ENCODE results near the gene TMEM87A. TPM values are rescaled to one million over a fixed set of nuclear protein-coding genes. Genes with fewer than 3 reads are reported as not detected.

The TMEM87A gene
- total and polyA plus RNA-seq, 7 donors: 16.4 to 30.9 (median 22.0) TPM

GRCh38 chr15:42163947-42164550, 109.2 kb downstream of the TMEM87A start:
- no peak for TF ChIP-seq CTCF (IDR thresholded peaks at IDR 0.05)
- Histone ChIP-seq H3K9me3 (no peaks in the 10 kb centered on the region), H3K4me1 (peaks cover 4% of the 10 kb centered on the region), H3K36me3 (ENCODE audit: insufficient read depth in 1 of 2, low read depth in 1 of 2) (peaks cover 5 to 99% of the 10 kb centered on the region in 2 donors), H3K4me3 (no peak overlapping the region), H3K27me3 (ENCODE audit: insufficient read depth in 3 of 3, low read length in 2 of 3) (no peaks in the 10 kb centered on the region), H3K27ac (no peak overlapping the region)
- WGBS, 3 donors: 73 to 80% (median 75%) methylated on average over 4 of the region's 4 CpGs
- intact Hi-C loops (cut with DNase I): no loop called here
- ATAC-seq (no peak), DNase-seq (no peak)

- DNase-seq (no peak), ATAC-seq (no peak)
- Histone ChIP-seq H3K27ac (no peak overlapping the region), H3K27me3 (ENCODE audit: insufficient read depth in 3 of 3, low read length in 2 of 3) (no peaks in the 10 kb centered on the region), H3K36me3 (ENCODE audit: insufficient read depth in 1 of 2, low read depth in 1 of 2) (peaks cover 5 to 96% of the 10 kb centered on the region in 2 donors), H3K4me3 (no peak overlapping the region), H3K9me3 (no peaks in the 10 kb centered on the region), H3K4me1 (peaks cover 11% of the 10 kb centered on the region)
- 90 to 91% (median 91%) methylated on average over 9 of the region's 9 CpGs for WGBS, 3 donors
- TF ChIP-seq CTCF (IDR thresholded peaks at IDR 0.05): no peak
- intact Hi-C loops (cut with DNase I): no loop called here
Measured at GRCh38 chr15:42163291-42163690, 109.9 kb downstream of the TMEM87A start.

Other genes starting within 250 kb of the TMEM87A start
- not detected for gene PLA2G4D, start 178.9 kb downstream of the TMEM87A start, total RNA-seq
- not detected for gene PLA2G4D, start 178.9 kb downstream of the TMEM87A start, polyA plus RNA-seq
- gene PLA2G4F, start 116.8 kb downstream of the TMEM87A start, total RNA-seq: 1 to 10 TPM; 1.9 to 5.3 (median 3.6) TPM
- gene PLA2G4F, start 116.8 kb downstream of the TMEM87A start, polyA plus RNA-seq: under 1 TPM; 0.20 to 0.93 (median 0.86) TPM
- 10 to 100 TPM; 37.3 to 47.8 (median 46.2) TPM for gene VPS39, start 65.1 kb downstream of the TMEM87A start, total RNA-seq
- 10 to 100 TPM; 15.2 to 43.3 (median 17.7) TPM for gene VPS39, start 65.1 kb downstream of the TMEM87A start, polyA plus RNA-seq
- gene GANC, start 232 bp downstream of the TMEM87A start, total RNA-seq: 10 to 100 TPM; 20.3 to 37.7 (median 24.2) TPM
- gene GANC, start 232 bp downstream of the TMEM87A start, polyA plus RNA-seq: 10 to 100 TPM in 1 of 3 donors, 1 to 10 TPM in 2; 4.9 to 11.4 (median 9.9) TPM
- 100 to 1,000 TPM; 216 to 413 (median 266) TPM for gene CAPN3, start 86.1 kb upstream of the TMEM87A start, total RNA-seq
- 100 to 1,000 TPM; 114 to 214 (median 154) TPM for gene CAPN3, start 86.1 kb upstream of the TMEM87A start, polyA plus RNA-seq
- gene ZNF106, start 217.7 kb upstream of the TMEM87A start, total RNA-seq: 100 to 1,000 TPM; 520 to 768 (median 704) TPM
- gene ZNF106, start 217.7 kb upstream of the TMEM87A start, polyA plus RNA-seq: 100 to 1,000 TPM in 2 of 3 donors, 10 to 100 TPM in 1; 76.1 to 617 (median 125) TPM
- 10 to 100 TPM; 21.9 to 42.2 (median 31.6) TPM for gene SNAP23, start 222.2 kb upstream of the TMEM87A start, total RNA-seq
- 10 to 100 TPM; 12.9 to 17.4 (median 17.2) TPM for gene SNAP23, start 222.2 kb upstream of the TMEM87A start, polyA plus RNA-seq

Measured in psoas muscle (tissue), 8 donors.